Measurements from ENCODE around the gene CDH5.
A peak's percentile ranks its signal among the peaks of the same experiment; 100 is the strongest.

The CDH5 gene

DNA sequence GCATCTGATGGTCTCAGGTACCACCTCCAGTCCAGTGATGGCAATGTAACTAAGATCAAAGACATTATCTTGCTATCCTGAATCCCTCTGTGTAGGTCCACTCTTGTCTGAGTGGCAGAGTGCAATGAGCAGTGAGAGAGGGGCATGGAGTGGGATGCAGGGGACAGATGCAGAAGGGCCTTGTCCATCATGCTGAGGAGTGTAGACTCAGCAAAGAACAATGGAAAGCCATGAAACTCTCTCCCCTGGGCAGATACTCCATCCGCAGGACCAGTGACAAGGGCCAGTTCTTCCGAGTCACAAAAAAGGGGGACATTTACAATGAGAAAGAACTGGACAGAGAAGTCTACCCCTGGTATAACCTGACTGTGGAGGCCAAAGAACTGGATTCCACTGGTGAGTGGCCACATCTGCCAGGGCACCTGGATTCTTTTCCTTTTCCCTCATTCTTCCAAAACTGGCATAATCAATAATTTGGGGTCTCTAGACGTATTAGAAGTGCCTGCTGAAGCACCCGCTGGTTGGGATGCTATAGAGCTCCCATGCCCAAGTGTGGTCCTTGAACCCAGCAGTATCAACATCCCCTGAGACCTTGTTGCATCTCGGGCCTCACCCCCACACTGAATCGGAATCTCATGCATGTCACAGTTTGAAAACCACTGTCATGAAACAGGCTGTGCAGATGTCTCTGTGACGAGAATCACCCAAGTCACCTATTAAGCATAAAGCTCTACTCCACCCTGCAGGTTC, 29.5 kb downstream of the CDH5 start:
- no peak for DNase-seq

GRCh38 chr16:66397736-66398433, 31.4 kb downstream of the CDH5 start:
- no peak for DNase-seq

DNA sequence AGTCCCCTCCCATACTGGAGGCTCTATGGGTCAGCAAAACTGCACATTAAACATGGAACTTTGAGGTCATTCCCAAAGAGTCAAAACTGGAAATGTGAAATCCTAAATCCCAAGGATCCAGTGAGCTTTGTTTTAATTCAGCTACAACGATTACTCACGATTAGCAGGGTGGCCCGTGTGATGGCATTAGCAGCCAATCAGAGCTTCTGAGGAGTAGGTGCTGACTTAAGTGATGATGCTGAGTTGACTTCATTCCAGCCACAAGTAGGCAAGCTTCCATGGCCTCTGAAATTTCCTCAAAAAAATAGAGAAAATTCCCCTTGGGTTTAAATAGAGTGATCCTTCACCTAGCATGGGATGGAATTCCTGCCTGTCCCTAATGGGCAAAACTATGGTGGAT, 32.5 kb downstream of the CDH5 start:
- no peak for DNase-seq

DNA sequence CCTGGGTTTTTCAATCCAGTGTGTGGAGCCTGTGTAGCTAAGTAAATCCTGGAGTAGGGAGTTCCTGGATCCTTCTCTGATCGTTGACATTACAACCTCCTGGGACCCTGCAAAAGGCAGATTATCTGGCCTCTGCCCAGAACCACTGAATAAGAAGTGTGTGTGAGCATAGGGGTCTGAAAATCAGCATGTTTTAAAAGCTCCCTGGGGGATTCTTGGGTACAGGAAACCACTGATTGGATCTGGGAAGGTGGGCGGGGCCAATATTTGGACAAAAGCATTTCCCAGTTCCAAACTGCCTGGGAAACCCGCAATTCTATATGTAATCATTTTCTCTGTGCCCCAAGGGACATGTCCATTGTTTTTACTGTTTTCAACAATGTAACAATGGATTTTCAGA, 33.4 kb downstream of the CDH5 start:
- DNase-seq: no peak

GRCh38 chr16:66400503-66401380, 34.3 kb downstream of the CDH5 start:
- no peak for DNase-seq

DNA sequence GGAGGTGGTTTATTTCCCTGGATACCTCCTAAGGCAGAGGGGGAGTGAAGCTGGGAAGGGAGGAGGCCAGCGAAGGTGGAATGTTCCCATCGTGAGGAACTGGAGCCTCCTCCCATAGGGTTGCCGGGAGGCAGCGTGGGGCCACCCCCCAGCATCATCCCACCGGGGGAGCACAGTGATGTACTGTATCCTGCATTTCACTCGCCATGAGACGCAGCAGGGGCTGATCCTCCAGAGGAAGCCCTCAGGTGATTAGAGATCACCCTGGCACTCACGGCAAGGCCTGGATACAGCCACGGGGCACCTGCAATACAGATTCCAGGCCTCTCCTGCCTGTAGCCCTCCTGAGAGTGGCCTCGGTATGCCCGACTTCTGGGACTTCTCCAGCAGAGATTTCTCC, 35.1 kb downstream of the CDH5 start:
- no peak for DNase-seq

DNA sequence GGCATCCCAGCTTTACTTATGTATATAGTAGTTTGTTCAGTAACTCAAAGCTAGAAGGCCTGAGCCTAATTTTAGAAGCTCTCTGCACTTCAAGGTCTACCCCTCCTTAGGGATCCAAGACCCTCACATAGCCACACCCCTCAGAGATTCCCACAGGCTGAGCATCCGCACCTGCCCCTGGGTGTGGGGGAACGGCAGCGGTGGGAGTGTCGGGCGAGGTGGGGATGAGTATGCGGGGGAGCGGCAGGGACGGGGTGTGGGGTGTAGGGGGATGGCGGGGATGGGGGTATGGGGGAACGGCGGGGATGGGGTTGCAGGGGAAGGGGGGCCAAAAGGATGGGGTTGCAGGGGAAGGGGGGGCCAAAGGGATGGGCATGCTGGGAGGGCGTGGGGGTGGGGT, 35.7 kb downstream of the CDH5 start:
- no peak for DNase-seq

DNA sequence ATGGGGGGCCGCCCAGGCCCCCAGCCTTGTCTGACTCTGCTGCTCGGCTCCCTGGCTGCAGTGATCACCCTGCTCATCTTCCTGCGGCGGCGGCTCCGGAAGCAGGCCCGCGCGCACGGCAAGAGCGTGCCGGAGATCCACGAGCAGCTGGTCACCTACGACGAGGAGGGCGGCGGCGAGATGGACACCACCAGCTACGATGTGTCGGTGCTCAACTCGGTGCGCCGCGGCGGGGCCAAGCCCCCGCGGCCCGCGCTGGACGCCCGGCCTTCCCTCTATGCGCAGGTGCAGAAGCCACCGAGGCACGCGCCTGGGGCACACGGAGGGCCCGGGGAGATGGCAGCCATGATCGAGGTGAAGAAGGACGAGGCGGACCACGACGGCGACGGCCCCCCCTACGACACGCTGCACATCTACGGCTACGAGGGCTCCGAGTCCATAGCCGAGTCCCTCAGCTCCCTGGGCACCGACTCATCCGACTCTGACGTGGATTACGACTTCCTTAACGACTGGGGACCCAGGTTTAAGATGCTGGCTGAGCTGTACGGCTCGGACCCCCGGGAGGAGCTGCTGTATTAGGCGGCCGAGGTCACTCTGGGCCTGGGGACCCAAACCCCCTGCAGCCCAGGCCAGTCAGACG, 36.2 kb downstream of the CDH5 start:
- no peak for DNase-seq

GRCh38 chr16:66403531-66404145, 37.1 kb downstream of the CDH5 start:
- no peak for DNase-seq

GRCh38 chr16:66405057-66405783, 38.7 kb downstream of the CDH5 start:
- DNase-seq: no peak

DNA sequence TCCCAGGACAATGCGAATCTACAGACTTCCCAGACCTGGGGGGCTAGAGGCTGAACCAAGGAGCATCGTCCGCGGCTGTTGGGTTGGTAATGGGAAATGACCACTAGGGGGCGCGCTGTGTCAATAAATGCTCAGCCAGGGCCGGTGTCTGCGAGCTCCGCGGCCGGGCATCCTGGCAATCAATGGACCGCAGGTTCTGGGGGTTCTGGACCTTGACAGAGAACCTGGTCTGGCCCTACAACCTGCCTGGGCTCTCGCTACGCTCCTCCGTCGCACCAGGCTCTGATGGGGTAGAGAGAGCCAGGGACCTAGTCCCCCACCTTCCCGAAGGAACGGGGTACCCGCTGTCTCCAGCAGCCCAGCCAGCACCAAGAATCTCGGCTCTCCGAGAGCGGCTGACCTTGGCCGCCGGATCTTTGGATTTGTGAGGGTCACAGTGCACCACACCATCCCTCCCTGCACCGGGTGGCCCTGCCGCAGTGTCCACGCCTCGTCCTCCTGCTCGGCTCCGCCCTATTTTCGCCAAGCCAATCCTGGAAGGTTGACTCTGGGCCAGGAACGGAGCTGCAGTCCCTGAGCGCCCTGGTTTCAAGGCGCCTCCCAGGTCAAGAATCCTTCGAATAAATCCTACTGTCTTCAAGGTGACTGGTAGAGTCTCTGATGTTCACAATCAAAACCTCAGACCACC, 40.2 kb downstream of the CDH5 start:
- DNase-seq: peak; percentile 90

- DNase-seq: peak; percentile 53
Observed at GRCh38 chr16:66408163-66409048, 41.9 kb downstream of the CDH5 start.

DNA sequence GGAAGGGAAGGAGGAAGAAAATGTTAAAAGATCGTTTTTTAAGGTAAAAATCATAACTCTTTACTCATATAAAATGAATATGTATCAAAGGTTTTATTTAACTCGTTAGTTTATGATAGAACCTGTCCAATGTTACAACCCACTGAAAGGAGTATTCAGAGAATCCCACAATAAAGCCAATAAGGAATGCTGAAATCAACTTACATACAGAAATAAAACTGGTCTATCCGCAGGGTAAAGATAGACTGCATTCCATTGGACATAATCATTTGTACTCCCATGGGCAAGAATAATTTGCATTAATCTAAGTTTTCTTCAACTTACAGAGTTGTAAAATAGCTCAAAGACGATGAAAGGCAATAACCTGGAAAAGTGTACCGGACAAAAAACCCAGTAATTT, 42.7 kb downstream of the CDH5 start:
- no peak for DNase-seq

- DNase-seq: no peak
Observed at GRCh38 chr16:66412182-66412581, 45.7 kb downstream of the CDH5 start.

GRCh38 chr16:66414891-66415290, 48.4 kb downstream of the CDH5 start:
- no peak for DNase-seq

- no peak for DNase-seq
Observed at GRCh38 chr16:66416136-66416535, 49.6 kb downstream of the CDH5 start.

DNA sequence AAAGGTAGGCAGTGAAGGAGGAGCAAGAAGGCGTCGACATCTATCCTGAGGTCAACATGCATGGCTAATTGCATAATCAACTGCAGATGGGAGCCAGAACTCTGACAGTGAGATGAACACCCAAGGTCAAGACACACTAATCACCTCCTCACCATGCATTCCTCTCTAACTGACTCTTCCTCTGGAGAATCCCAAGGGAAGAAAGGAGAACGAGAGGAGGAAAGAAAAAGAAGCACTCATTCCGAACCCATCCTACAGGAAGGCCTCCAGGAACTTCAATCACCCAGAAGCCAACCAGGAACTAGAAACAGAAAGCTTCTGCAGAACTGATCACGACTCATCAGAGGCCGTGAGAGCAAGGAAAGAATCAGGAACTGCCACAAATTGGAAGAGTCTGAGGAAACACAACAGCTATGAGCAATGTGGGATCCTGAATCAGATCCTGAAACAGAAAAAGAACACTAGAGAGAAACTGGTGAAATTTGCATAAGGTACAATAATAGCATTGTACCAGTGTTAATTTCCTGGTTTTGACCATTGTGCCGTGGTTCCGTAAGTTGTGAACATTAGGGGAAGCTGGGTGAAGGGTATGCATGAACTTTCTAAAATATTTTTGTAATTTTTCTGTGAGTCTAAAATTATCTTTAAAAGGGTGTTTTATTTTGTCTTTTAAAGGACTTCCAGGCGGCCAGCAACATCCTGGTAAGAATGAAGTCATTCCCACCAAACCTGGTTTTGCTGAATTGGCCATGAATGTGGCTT, 50.6 kb downstream of the CDH5 start:
- DNase-seq: no peak

DNA sequence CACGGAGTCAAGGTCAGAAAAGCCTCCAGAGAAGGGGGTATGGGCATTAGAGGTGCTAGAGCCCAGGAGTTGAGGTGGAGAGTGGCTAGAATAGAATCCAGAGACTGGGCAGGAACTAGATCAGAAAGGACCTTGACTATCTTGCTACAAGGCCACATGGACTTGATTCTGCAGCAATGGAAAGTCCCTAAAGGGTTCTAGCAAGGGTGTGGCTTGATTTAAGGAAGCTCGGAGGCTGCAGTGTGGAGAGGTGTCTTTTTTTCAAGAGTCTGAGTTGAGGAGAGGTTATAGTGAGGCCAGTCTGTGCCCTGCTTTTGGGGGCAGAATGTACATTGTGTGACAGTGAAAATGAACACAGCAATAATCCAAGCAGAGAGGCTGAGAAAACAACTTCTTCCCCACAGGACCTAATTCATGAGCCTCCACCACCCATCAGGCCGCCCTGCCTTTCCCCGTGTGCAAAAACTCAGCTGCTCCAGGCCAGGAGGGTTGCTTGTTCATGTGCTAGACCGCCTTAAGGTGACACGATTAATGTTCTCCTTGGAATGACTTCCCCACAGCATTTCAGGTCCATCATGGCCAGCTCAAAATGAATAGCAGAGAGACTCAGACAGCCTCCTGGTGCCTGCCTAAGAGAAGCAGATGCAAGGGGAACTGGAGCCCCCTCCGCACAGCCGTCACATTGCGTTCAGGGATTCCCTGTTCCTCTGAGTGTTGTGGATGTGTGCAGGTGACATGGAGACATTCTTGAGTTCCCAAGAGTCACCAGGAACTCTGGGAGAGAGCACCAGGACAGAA, 51.9 kb downstream of the CDH5 start:
- DNase-seq: peak; percentile 15

DNA sequence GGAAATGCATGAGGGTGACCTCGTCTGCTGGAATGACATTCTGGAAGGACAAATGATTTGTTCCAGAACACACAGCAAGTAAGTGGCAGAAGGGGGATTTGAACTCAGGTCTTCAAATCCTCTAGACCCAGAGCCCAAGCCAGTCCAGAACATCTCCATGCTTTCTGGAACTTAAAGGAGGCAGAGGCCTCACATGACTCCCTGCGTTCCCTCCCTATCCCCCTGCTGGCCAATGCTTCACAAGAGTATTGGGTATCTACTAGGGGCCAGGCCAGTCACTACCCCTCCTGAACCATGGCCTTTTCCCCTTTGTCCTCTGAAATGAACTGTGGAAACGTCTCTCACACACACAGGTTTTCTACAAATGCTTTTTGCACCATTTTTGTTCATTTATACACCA, 53.0 kb downstream of the CDH5 start:
- DNase-seq: no peak
